ELF-1 (cell line): Measurements from ENCODE around the gene SLC4A2.

Experiments used
- DNase-seq: peaks from one replicate; pipeline ENCODE4 v3.0.0-alpha.2; 2016; ENCODE audit warnings: low read depth, low spot score

SLC4A2 gene

GRCh38 chr7:151079199-151079910 is 20.0 kb downstream of the SLC4A2 start:
- DNase-seq = peak; percentile 29

- peak; percentile 60 for DNase-seq
These were observed 20.7 kb downstream of the SLC4A2 start for GRCh38 chr7:151080067-151080521.

- peak; percentile 94 for DNase-seq
These were observed 21.3 kb downstream of the SLC4A2 start, which contains the start of gene FASTK for GRCh38 chr7:151080522-151081169. FASTK (minus strand) TSS chr7:151080809; CDS start chr7:151080766, 43 bp downstream.

- peak; percentile 62 for DNase-seq
These were observed 22.0 kb downstream of the SLC4A2 start for GRCh38 chr7:151081170-151082101.

- DNase-seq = peak; percentile 53
These were observed 23.0 kb downstream of the SLC4A2 start for GRCh38 chr7:151082141-151083070.

- peak; percentile 44 for DNase-seq
These were observed 23.9 kb downstream of the SLC4A2 start, which contains the start of gene TMUB1 for GRCh38 chr7:151083071-151083823. TMUB1 (minus strand) TSS chr7:151083493; CDS start chr7:151082563, 930 bp downstream.

GRCh38 chr7:151083824-151084160 is 24.4 kb downstream of the SLC4A2 start:
- DNase-seq = no peak

GRCh38 chr7:151085329-151085690 is 25.9 kb downstream of the SLC4A2 start:
- DNase-seq = no peak

- DNase-seq = peak; percentile 86
These were observed 26.6 kb downstream of the SLC4A2 start, which contains the start of gene AGAP3 for GRCh38 chr7:151085691-151086620. AGAP3 (plus strand) TSS chr7:151086475; CDS start chr7:151086742, 267 bp downstream.

- DNase-seq = peak; percentile 41
These were observed 27.4 kb downstream of the SLC4A2 start for GRCh38 chr7:151086802-151087244.

GRCh38 chr7:151087245-151088018 is 28.0 kb downstream of the SLC4A2 start:
- DNase-seq = peak; percentile 45

- DNase-seq = peak; percentile 32
These were observed 28.8 kb downstream of the SLC4A2 start for GRCh38 chr7:151088019-151088855.

GRCh38 chr7:151088856-151089699 is 29.7 kb downstream of the SLC4A2 start:
- peak; percentile 96 for DNase-seq

- no peak for DNase-seq
These were observed 30.7 kb downstream of the SLC4A2 start for GRCh38 chr7:151089893-151090730.

- DNase-seq = no peak
These were observed 31.6 kb downstream of the SLC4A2 start for GRCh38 chr7:151091003-151091402.
